B cell (primary cell): ENCODE measurements around the gene PHRF1. TPM values are rescaled to one million over a fixed set of nuclear protein-coding genes. Genes with fewer than 3 reads are reported as not detected.

ENCODE experiments used
- ATAC-seq: fragments of 200-7000 bp; cut with Tn5 transposase; one replicate; pipeline ENCODE4 v1.10.0; 2021; ENCODE audit warnings: low read depth, mild to moderate bottlenecking, moderate number of reproducible peaks, moderate library complexity
- CTCF ChIA-PET: fragments of 350-600 bp; sonication (Branson Sonifier 250); formaldehyde crosslinking; loops from one replicate; lab custom pipeline; 2021; ENCODE audit warnings: antibody characterized with exemption, inconsistent platforms; lab: Charles Lee
- POLR2A ChIA-PET: fragments of 350-600 bp; sonication (Branson Sonifier 250); formaldehyde crosslinking; loops from one replicate; lab custom pipeline; 2021; ENCODE audit warnings: antibody characterized with exemption; lab: Charles Lee
- DNase-seq: peaks from one replicate; pipeline ENCODE4 v3.0.0; 2013
- H2AFZ ChIP-seq: 2 replicates; pipeline ENCODE4 v1.6.1; 2012; ENCODE audit warnings: mild to moderate bottlenecking, low read depth, low read length; ENCODE audit not compliant: insufficient read depth, poor library complexity, severe bottlenecking
- H3K27ac ChIP-seq, 2 donors: 1 replicate in 1 of 2; 2 replicates in 1 of 2; pipeline ENCODE4 v1.5.1; 2012 to 2013; ENCODE audit warnings: low read length in 2 of 2, mild to moderate bottlenecking in 2 of 2, moderate library complexity in 1 of 2
- H3K27me3 ChIP-seq, 4 experiments: fragments of 200-600 bp in 1 of 4; sonication (generic) in 1 of 4; replicated peaks in 1 of 4; 1 replicate in 2 of 4; 2 replicates in 2 of 4; pipeline versions ENCODE4 v1.6.1 to v1.7.0; 2013 to 2016; ENCODE audit warnings: low read length in 3 of 4, mild to moderate bottlenecking in 2 of 4, mixed read lengths in 1 of 4, moderate library complexity in 1 of 4; ENCODE audit not compliant: insufficient read depth in 4 of 4, control insufficient read depth in 3 of 4; ENCODE audit errors: control extremely low read depth in 1 of 4
- H3K36me3 ChIP-seq, 2 experiments: replicated peaks in 1 of 2; 1 replicate in 1 of 2; 2 replicates in 1 of 2; pipeline versions ENCODE4 v1.6.1 to v1.7.1; 2013; ENCODE audit warnings: low read length in 1 of 2; ENCODE audit not compliant: insufficient read depth in 2 of 2, control insufficient read depth in 1 of 2; ENCODE audit errors: control extremely low read depth in 1 of 2, extremely low read depth in 1 of 2
- H3K4me1 ChIP-seq, 2 donors: fragments of 200-600 bp in 1 of 2; sonication (generic) in 1 of 2; 1 replicate in 1 of 2; 2 replicates in 1 of 2; pipeline versions ENCODE4 v1.5.1 to v1.6.1; 2013 to 2017; ENCODE audit warnings: low read length in 2 of 2; ENCODE audit not compliant: control insufficient read depth in 2 of 2, insufficient read depth in 2 of 2
- H3K4me2 ChIP-seq: replicated peaks from 2 replicates; pipeline ENCODE3; 2012; ENCODE audit warnings: mild to moderate bottlenecking, low read depth, low read length; ENCODE audit not compliant: poor library complexity, severe bottlenecking
- H3K4me3 ChIP-seq, 5 experiments: fragments of 200-600 bp in 1 of 5; sonication (generic) in 1 of 5; 1 replicate in 3 of 5; 2 replicates in 2 of 5; pipeline versions ENCODE4 v1.5.1 to v1.7.0; 2011 to 2016; ENCODE audit warnings: low read length in 4 of 5, mild to moderate bottlenecking in 4 of 5, low read depth in 2 of 5, control low read depth in 1 of 5, moderate library complexity in 1 of 5; ENCODE audit not compliant: insufficient read depth in 1 of 5; ENCODE audit errors: control extremely low read depth in 1 of 5, extremely low read depth in 1 of 5
- H3K79me2 ChIP-seq: fragments of 200-600 bp; sonication (generic); one replicate; pipeline ENCODE4 v1.6.0; 2016; ENCODE audit warnings: low read length; ENCODE audit not compliant: control insufficient read depth, insufficient read depth
- H3K9ac ChIP-seq: fragments of 200-600 bp; sonication (generic); 2 replicates; pipeline ENCODE4 v1.6.1; 2017; ENCODE audit warnings: mild to moderate bottlenecking, low read length, moderate library complexity
- H3K9me3 ChIP-seq, 3 donors: one replicate each; pipeline versions ENCODE4 v1.6.1 to v1.7.1; 2013; ENCODE audit warnings: low read length in 2 of 3; ENCODE audit not compliant: control insufficient read depth in 2 of 3, insufficient read depth in 1 of 3; ENCODE audit errors: control extremely low read depth in 1 of 3
- H4K20me1 ChIP-seq: 2 replicates; pipeline ENCODE4 v1.6.0; 2012; ENCODE audit warnings: mild to moderate bottlenecking, low read length; ENCODE audit not compliant: insufficient read depth, control insufficient read depth, poor library complexity, severe bottlenecking
- H3K27ac Mint-ChIP-seq: one replicate; pipeline ENCODE4 v1.8.0; 2021; ENCODE audit warnings: mixed read lengths
- H3K27me3 Mint-ChIP-seq: one replicate; pipeline ENCODE4 v1.8.0; 2021; ENCODE audit warnings: mixed read lengths
- H3K4me1 Mint-ChIP-seq: one replicate; pipeline ENCODE4 v1.8.0; 2021; ENCODE audit warnings: mixed read lengths
- H3K4me3 Mint-ChIP-seq: one replicate; pipeline ENCODE4 v1.8.0; 2021; ENCODE audit warnings: mixed read lengths
- H3K9me3 Mint-ChIP-seq: one replicate; pipeline ENCODE4 v1.8.0; 2022; ENCODE audit warnings: mixed read lengths; ENCODE audit not compliant: insufficient read depth
- CTCF ChIP-seq: fragments of 200-600 bp; IDR thresholded peaks from one replicate; pipeline ENCODE4 v1.8.0; 2022; ENCODE audit warnings: antibody characterized with exemption, mild to moderate bottlenecking
- EZH2 ChIP-seq: IDR thresholded peaks from 2 replicates; pipeline ENCODE4 v1.6.1; 2012; ENCODE audit warnings: borderline replicate concordance, low read depth, mild to moderate bottlenecking, moderate library complexity, low read length; ENCODE audit not compliant: insufficient read depth, poor library complexity, severe bottlenecking
- WGBS: methylation state at CpG from one replicate; pipeline ENCODE4 v1.1.5; 2013; ENCODE audit warnings: missing lambda C conversion rate; ENCODE audit not compliant: insufficient coverage; 5-methylcytosine and 5-hydroxymethylcytosine counted together
- intact Hi-C: fragments of 100-400 bp; cut with micrococcal nuclease; formaldehyde crosslinking; loops from one replicate; pipeline ENCODE4 v1.10.0; 2022
- polyA plus RNA-seq: library from polyadenylated mRNA; depleted of rRNA; stranded (reverse); fragments of >200 nt; gene quantifications from 2 replicates; pipeline ENCODE4 v1.2.3, GENCODE V29; 2012
- total RNA-seq, 2 donors: library from RNA; stranded (reverse); fragments of 120-200 nt in 1 of 2; gene quantifications; 1 replicate in 1 of 2; 2 replicates in 1 of 2; pipeline versions ENCODE4 v1.2.3 to v1.2.4, GENCODE V29; 2013 to 2022

PHRF1 gene
- total and polyA plus RNA-seq, 2 donors (not counting 1 experiment from before 2014, with no cell fraction given) = 22.3 to 57.9 TPM

GRCh38 chr11:555227-555779 lies 21.0 kb upstream of the PHRF1 start:
- Histone ChIP-seq H2AFZ (peak overlapping the region; percentile 62), H3K36me3 (peaks cover 0 to 2% of the 10 kb centered on the region in 2 experiments), H3K4me3 (peak overlapping the region in 4 of 5 experiments; percentile 37 to 62 (median 52)), H3K4me2 (peak overlapping the region; percentile 96), H4K20me1 (peaks cover 11% of the 10 kb centered on the region), H3K9me3 (no peaks in the 10 kb centered on the region), H3K9ac (peak overlapping the region; percentile 64), H3K27ac (no peak overlapping the region), H3K27me3 (peaks cover 0 to 12% (median 3%) of the 10 kb centered on the region in 4 experiments), H3K4me1 (peaks cover 17 to 27% of the 10 kb centered on the region in 2 donors), H3K79me2 (no peaks in the 10 kb centered on the region)
- WGBS = 1% methylated on average over 50 of the region's 57 CpGs
- Mint-ChIP-seq H3K9me3 (no peaks in the 10 kb centered on the region), H3K27me3 (no peaks in the 10 kb centered on the region), H3K4me3 (peak overlapping the region; percentile 37), H3K4me1 (peaks cover 18% of the 10 kb centered on the region), H3K27ac (no peak overlapping the region)
- intact Hi-C loops = loop anchor here (1.0 kb wide), 2 partner anchors 168 to 173 kb away; no protein-coding TSS in a partner anchor
- TF ChIP-seq EZH2 (peak; percentile 23), CTCF (peak; percentile 38)
- no peak for DNase-seq
- CTCF ChIA-PET = interaction anchor here (1.0 to 5.1 kb wide), 16 partner anchors 9 to 496 kb away, joined by 3 to 52 read pairs (median 4); partner anchors contain the start of genes IRF7, PHRF1 and TALDO1
- peak; percentile 17 for ATAC-seq
- POLR2A ChIA-PET = interaction anchor here (0.5 to 2.4 kb wide), 8 partner anchors 19 to 288 kb away, joined by 3 to 18 read pairs (median 4); partner anchors contain the start of genes HRAS, PHRF1 and TSPAN4
